NCI-H1105 (cell line): ENCODE data around the gene PRKAR2B.

Experiments used
- DNase-seq: peaks from one replicate; lab custom pipeline; 2025; lab: John Stamatoyannopoulos, UW

PRKAR2B gene

GRCh38 chr7:107044347-107045194 lies at the start of gene PRKAR2B:
TSS of gene PRKAR2B (plus strand) at chr7:107044705. CDS start at chr7:107044908, 203 bp downstream.
- DNase-seq = peak; percentile 89

- no peak for DNase-seq
Observed at GRCh38 chr7:106994833-106995232, 49.7 kb upstream of the PRKAR2B start.

- no peak for DNase-seq
Observed at GRCh38 chr7:106997487-106998271, 46.8 kb upstream of the PRKAR2B start.

- DNase-seq = no peak
Observed at GRCh38 chr7:106999023-106999422, 45.5 kb upstream of the PRKAR2B start.

DNA sequence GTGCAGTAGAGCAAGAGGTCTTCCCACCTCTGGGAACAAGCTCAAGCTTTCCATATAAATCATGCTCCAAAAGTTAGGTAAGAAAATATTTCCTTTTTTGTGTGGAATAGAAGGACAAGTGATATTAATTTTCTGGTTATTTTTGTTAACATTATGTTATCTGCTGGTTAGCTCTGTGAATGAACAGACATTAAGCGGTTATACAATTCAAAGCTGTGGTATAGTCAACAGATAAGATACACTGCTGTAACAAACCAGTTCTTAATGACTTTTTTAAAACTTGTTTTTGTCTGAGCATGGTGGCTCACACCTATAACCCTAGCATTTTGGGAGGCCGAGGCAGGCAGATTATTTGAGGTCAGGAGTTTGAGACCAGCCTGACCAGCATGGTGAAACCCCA lies 43.0 kb upstream of the PRKAR2B start:
- DNase-seq = no peak

- no peak for DNase-seq
Observed at GRCh38 chr7:107002126-107002525, 42.4 kb upstream of the PRKAR2B start.

GRCh38 chr7:107002529-107002998 lies 41.9 kb upstream of the PRKAR2B start:
- no peak for DNase-seq

DNA sequence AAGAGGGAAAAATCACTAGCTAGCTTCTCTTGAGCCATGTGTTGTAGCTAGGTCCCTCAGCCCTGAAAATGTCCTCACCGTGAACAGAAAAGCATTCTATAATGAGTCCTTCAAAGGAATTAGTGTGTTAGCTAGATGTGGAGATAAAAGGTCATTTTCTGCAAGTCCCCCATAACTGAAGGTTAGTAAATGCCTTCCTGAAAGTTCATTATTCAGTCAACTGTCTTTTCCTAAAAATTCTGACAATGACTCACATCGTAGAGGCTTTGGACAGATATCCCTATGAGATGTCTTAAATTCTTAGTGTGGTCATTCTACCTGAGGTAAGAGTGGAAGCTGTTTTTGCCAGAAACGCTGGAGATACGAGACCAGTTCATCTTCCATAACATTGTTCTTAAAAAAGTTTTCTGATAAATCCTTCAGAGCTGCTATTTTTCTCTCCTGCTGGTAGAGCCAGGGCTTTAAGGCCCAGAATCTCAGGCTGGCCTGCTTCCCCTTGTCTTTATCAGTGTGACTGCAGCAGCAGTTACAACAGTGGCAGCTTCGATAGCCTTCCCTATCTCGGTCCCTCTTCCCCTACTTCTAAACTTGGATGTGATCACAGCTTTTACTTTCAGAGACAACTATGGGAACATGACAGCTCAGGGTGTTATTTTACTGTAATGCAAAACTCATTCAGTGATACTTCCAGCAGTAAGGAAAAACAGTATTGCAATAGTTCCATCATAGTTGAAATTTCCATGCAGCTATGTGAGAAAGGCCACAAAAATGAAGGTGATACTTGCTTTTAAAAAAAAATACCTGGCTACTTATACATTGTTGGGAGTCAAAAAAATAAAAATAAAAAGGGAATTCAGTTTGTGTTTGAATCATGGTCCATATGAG lies 37.3 kb upstream of the PRKAR2B start:
- no peak for DNase-seq

- DNase-seq = no peak
Observed at GRCh38 chr7:107007892-107008287, 36.6 kb upstream of the PRKAR2B start.

- no peak for DNase-seq
Observed at GRCh38 chr7:107009846-107010203, 34.7 kb upstream of the PRKAR2B start.

DNA sequence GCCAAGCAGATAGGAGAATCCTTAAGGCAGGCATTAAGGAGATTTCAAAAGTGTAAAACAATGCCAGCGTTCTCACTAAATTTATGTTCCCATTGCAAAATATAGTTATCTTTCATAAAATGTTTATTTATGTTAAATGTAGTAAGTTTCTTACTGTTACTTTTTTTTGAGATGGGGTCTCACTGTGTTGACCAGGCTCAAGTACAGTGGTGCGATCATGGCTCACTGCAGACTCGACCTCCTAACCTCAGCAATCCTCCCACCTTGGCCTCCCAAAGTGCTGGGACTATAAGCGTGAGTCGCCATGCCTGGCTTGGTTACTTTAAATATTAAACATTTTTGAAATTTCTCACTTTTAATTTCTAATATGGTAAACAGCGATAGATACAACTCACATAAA lies 31.8 kb upstream of the PRKAR2B start:
- no peak for DNase-seq

- peak; percentile 19 for DNase-seq
Observed at GRCh38 chr7:107014387-107015023, 30.0 kb upstream of the PRKAR2B start.

GRCh38 chr7:107016312-107016711 lies 28.2 kb upstream of the PRKAR2B start:
- no peak for DNase-seq

- DNase-seq = no peak
Observed at GRCh38 chr7:107017965-107018719, 26.4 kb upstream of the PRKAR2B start.

GRCh38 chr7:107020400-107020799 lies 24.1 kb upstream of the PRKAR2B start:
- DNase-seq = no peak

DNA sequence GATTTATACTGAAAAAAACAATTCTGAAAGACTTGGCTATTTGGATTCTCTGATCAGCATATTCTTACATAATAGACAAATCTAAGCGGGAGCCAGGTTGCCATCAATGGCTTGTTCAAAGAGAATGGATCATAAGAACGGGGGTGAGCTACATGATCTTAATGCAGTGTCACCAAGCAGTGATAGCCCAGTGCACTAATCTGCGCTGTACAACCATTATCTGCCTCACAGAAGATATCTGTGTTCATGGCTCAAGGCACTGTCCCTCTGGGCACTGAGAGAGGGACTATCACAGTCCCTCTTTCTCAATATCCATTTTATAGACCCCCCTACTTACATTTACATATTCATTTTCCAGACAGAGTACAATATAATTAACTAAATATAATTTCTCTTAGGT lies 22.9 kb upstream of the PRKAR2B start:
- no peak for DNase-seq

DNA sequence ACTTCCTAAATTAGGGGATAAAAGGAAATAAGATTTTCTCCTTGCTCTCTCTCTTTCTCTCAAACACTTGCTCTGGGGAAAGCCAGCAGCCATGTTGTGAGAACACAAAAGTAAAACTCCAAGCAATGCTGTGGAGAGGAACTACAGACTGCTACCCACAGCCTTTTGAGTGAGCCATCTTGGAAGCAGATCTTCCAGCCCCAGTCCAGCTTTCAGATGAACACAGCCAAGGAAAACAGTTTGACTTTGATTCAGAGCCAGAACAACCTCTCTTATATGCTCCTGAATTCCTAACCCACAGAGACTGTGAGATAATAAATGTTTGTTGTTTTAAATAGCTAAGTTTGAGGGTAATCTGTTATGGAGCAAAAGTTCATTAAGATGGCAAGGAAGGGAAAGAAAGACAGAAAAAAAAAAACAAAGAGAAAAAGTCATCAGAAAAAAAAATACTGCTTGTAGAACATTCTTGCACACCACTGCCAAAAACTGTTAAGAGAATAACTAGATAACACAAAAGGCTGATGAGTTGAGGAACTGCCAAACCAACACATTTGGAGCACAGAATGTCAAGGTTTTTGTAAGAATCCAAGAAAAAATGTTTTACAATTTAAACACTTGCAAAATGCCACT lies 20.9 kb upstream of the PRKAR2B start:
- no peak for DNase-seq

DNA sequence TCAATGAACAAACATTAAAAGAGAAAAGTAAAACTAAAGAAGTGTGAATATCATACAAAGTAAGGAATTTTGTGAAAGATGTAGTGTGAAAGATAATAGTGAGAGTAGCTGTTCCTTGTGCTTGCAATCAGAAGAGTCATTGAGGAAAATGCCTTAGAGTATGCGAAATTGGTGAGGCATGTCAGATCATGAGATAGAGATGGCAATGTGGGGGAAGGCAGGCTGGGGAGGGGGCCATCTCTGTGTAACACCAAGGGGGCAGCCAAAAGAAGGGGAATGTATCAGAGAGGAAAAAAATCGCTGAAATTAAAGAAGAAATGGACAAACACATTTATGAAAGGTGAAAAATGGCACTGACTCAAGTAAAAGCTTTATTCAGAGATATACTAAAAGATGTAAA lies 19.6 kb upstream of the PRKAR2B start:
- no peak for DNase-seq

GRCh38 chr7:107025449-107026103 lies 18.9 kb upstream of the PRKAR2B start:
- no peak for DNase-seq

GRCh38 chr7:107026166-107026565 lies 18.3 kb upstream of the PRKAR2B start:
- no peak for DNase-seq
